ENCODE measurements around the gene KCNV2. TPM values are rescaled to one million over a fixed set of nuclear protein-coding genes. Genes with fewer than 3 reads are reported as not detected.

Gene KCNV2
- total and polyA plus RNA-seq, 2 donors (not counting 1 experiment from before 2014, with no cell fraction given), result not detected

DNA sequence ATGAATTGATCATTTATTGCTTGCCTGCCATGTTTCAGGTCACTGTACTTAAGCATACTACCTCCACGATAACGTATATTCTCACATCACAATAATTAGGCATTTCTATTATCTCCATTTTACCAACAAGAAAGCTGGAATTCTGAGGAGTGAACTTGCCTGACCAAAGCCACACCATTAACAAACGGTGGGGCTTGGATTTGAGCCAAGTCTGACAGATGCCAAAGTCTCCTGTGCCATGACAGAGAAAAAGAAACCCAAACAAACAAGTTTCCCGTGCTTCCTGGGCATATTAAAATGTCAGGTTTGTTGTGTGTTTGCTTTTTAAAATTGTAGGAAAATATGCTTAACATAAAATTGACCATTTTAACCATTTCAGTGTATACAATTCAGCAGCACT, 40.8 kb upstream of the KCNV2 start:
- H3K9ac ChIP-seq (ENCODE audit: low read length), result no peak overlapping the region
- H3K27ac ChIP-seq (ENCODE audit: low read length in 2 of 2), result no peak overlapping the region
- H3K4me3 ChIP-seq (ENCODE audit: control extremely low read depth in 1 of 5, extremely low read depth in 1 of 5, insufficient read depth in 1 of 5, low read depth in 2 of 5, low read length in 4 of 5), result no peak overlapping the region
- H3K9me3 ChIP-seq (ENCODE audit: control extremely low read depth in 1 of 3, control insufficient read depth in 2 of 3, insufficient read depth in 1 of 3, low read length in 2 of 3), result no peaks in the 10 kb centered on the region
- no CpG with 5 or more reads among the region's 4 CpGs for WGBS (ENCODE audit: insufficient coverage)
- no peaks in the 10 kb centered on the region for H3K27me3 ChIP-seq (replicated peaks in 1 of 4; ENCODE audit: control extremely low read depth in 1 of 4, control insufficient read depth in 3 of 4, insufficient read depth in 4 of 4, low read length in 3 of 4)
- ATAC-seq (ENCODE audit: low read depth) (no peak), DNase-seq (no peak)
- H3K4me1 Mint-ChIP-seq, result no peaks in the 10 kb centered on the region
- H3K79me2 ChIP-seq (ENCODE audit: control insufficient read depth, insufficient read depth, low read length), result no peaks in the 10 kb centered on the region
- intact Hi-C loops (cut with micrococcal nuclease), result no loop called here
- ChIA-PET CTCF (no interaction called here), POLR2A (no interaction called here)
- no peak overlapping the region for H2AFZ ChIP-seq (ENCODE audit: insufficient read depth, low read depth, low read length, poor library complexity, severe bottlenecking)
- no peak overlapping the region for H3K4me2 ChIP-seq (replicated peaks; ENCODE audit: low read depth, low read length, poor library complexity, severe bottlenecking)
- no peaks in the 10 kb centered on the region for H3K36me3 ChIP-seq (replicated peaks in 1 of 2; ENCODE audit: control extremely low read depth in 1 of 2, control insufficient read depth in 1 of 2, extremely low read depth in 1 of 2, insufficient read depth in 2 of 2, low read length in 1 of 2)
- H3K4me3 Mint-ChIP-seq, result no peak overlapping the region
- no peak overlapping the region for H3K27ac Mint-ChIP-seq
- no peaks in the 10 kb centered on the region for H4K20me1 ChIP-seq (ENCODE audit: control insufficient read depth, insufficient read depth, low read length, poor library complexity, severe bottlenecking)
- H3K4me1 ChIP-seq (ENCODE audit: control insufficient read depth in 2 of 2, insufficient read depth in 2 of 2, low read length in 2 of 2), result no peaks in the 10 kb centered on the region
- H3K27me3 Mint-ChIP-seq, result no peaks in the 10 kb centered on the region
- no peaks in the 10 kb centered on the region for H3K9me3 Mint-ChIP-seq (ENCODE audit: insufficient read depth)
- TF ChIP-seq, protein P1, sequence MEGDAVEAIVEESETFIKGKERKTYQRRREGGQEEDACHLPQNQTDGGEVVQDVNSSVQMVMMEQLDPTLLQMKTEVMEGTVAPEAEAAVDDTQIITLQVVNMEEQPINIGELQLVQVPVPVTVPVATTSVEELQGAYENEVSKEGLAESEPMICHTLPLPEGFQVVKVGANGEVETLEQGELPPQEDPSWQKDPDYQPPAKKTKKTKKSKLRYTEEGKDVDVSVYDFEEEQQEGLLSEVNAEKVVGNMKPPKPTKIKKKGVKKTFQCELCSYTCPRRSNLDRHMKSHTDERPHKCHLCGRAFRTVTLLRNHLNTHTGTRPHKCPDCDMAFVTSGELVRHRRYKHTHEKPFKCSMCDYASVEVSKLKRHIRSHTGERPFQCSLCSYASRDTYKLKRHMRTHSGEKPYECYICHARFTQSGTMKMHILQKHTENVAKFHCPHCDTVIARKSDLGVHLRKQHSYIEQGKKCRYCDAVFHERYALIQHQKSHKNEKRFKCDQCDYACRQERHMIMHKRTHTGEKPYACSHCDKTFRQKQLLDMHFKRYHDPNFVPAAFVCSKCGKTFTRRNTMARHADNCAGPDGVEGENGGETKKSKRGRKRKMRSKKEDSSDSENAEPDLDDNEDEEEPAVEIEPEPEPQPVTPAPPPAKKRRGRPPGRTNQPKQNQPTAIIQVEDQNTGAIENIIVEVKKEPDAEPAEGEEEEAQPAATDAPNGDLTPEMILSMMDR (IDR thresholded peaks at IDR 0.05), result no peak
- TF ChIP-seq EZH2 (IDR thresholded peaks at IDR 0.05; ENCODE audit: borderline replicate concordance, insufficient read depth, low read depth, low read length, poor library complexity, severe bottlenecking), result no peak

DNA sequence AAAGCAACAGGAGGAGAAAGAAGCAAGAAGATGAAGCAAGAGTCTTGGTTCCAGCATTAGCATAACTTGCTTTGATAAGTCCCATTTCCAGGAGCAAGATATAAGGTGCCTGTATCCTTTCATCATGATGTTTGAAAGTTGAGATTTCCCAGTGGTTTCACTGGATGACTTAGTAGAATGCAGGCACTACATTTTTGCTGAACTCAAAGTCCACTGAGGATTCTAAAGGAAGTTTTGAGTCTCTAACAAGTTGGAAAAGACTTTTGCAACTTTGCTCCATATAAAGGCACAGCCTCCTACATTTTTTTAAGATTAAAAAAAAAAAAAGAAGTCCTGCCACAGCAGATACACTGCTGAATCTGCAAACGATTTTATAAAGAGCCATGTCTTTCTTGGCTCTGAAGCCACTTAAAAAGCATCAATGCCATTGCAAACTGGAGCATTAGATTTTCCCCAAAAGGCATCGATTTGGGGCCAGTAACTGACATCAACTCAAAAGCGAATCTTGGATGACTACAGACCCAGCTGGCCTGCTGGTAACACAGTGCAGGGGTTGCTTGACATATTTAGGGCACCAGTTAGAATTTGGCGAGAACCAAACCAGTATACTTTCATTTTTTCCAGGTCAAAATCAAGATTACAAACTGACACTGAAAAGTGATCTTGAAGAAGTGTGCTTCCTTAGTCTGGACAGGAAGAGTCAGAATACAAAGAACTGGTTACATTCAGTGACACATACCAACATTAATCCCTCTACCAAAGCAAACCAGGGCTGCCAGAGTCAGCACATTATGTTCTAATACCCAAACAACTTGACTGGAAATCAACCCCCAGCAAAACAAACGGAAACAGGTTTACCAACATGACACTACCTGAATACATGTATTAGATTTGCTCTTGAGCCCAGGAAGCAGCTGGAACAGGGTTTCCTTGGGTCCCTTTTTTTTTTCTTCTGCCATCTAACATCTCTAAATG, 39.1 kb upstream of the KCNV2 start:
- H3K4me1 ChIP-seq (ENCODE audit: control insufficient read depth in 2 of 2, insufficient read depth in 2 of 2, low read length in 2 of 2), result no peaks in the 10 kb centered on the region
- ChIA-PET POLR2A (no interaction called here), CTCF (no interaction called here)
- no peak overlapping the region for H3K4me3 ChIP-seq (ENCODE audit: control extremely low read depth in 1 of 5, extremely low read depth in 1 of 5, insufficient read depth in 1 of 5, low read depth in 2 of 5, low read length in 4 of 5)
- no peaks in the 10 kb centered on the region for H4K20me1 ChIP-seq (ENCODE audit: control insufficient read depth, insufficient read depth, low read length, poor library complexity, severe bottlenecking)
- Mint-ChIP-seq H3K9me3 (ENCODE audit: insufficient read depth) (no peaks in the 10 kb centered on the region), H3K27me3 (no peaks in the 10 kb centered on the region), H3K4me3 (no peak overlapping the region), H3K4me1 (no peaks in the 10 kb centered on the region), H3K27ac (no peak overlapping the region)
- no peaks in the 10 kb centered on the region for H3K9me3 ChIP-seq (ENCODE audit: control extremely low read depth in 1 of 3, control insufficient read depth in 2 of 3, insufficient read depth in 1 of 3, low read length in 2 of 3)
- H2AFZ ChIP-seq (ENCODE audit: insufficient read depth, low read depth, low read length, poor library complexity, severe bottlenecking), result no peak overlapping the region
- no peak for DNase-seq
- TF ChIP-seq, protein P1 (IDR thresholded peaks at IDR 0.05), result no peak
- no peak for TF ChIP-seq EZH2 (IDR thresholded peaks at IDR 0.05; ENCODE audit: borderline replicate concordance, insufficient read depth, low read depth, low read length, poor library complexity, severe bottlenecking)
- no peaks in the 10 kb centered on the region for H3K27me3 ChIP-seq (replicated peaks in 1 of 4; ENCODE audit: control extremely low read depth in 1 of 4, control insufficient read depth in 3 of 4, insufficient read depth in 4 of 4, low read length in 3 of 4)
- no peaks in the 10 kb centered on the region for H3K79me2 ChIP-seq (ENCODE audit: control insufficient read depth, insufficient read depth, low read length)
- WGBS (ENCODE audit: insufficient coverage), result 82% methylated on average over 4 of the region's 5 CpGs
- no peak overlapping the region for H3K4me2 ChIP-seq (replicated peaks; ENCODE audit: low read depth, low read length, poor library complexity, severe bottlenecking)
- intact Hi-C loops (cut with micrococcal nuclease), result no loop called here
- H3K36me3 ChIP-seq (replicated peaks in 1 of 2; ENCODE audit: control extremely low read depth in 1 of 2, control insufficient read depth in 1 of 2, extremely low read depth in 1 of 2, insufficient read depth in 2 of 2, low read length in 1 of 2), result no peaks in the 10 kb centered on the region
- no peak overlapping the region for H3K27ac ChIP-seq (ENCODE audit: low read length in 2 of 2)
- H3K9ac ChIP-seq (ENCODE audit: low read length), result no peak overlapping the region
- no peak for ATAC-seq (ENCODE audit: low read depth)

Data from B cell (primary cell).